ENCODE measurements around the gene HAUS8. TPM values are rescaled to one million over a fixed set of nuclear protein-coding genes. Genes with fewer than 3 reads are reported as not detected.

HAUS8 gene
- total and polyA plus RNA-seq, 2 of the 8 experiments (the other 6 are each of a cell fraction or from before 2014, with no cell fraction given) = 18.4 to 23.2 TPM

GRCh38 chr19:17048885-17049453 lies 26.3 kb downstream of the HAUS8 start:
- ChIA-PET CTCF (ENCODE audit: partially characterized antibody) (no interaction called here), POLR2A (ENCODE audit: partially characterized antibody) (interaction anchor here (1.1 kb wide), 1 partner anchor 11 kb away, joined by 3 read pairs; no protein-coding TSS in a partner anchor)
- peaks cover 6 to 31% (median 22%) of the 10 kb centered on the region in 4 experiments; a peak in 7 of 8 replicates for H3K36me3 ChIP-seq (ENCODE audit: control insufficient read depth in 2 of 4, insufficient read depth in 4 of 4, low read length in 3 of 4)
- TF ChIP-seq CBX8 (IDR thresholded peaks at IDR 0.05; ENCODE audit: borderline replicate concordance, low read depth, low read length) = no peak
- no peak for TF ChIP-seq JUN (IDR thresholded peaks at IDR 0.05; ENCODE audit: low read depth, low read length)
- TF ChIP-seq CHD2 (IDR thresholded peaks at IDR 0.05; ENCODE audit: low read length) = no peak
- no peak for TF ChIP-seq NANOG (IDR thresholded peaks at IDR 0.05; ENCODE audit: insufficient read depth, low read depth, low read length, poor library complexity, severe bottlenecking)
- no peak for TF ChIP-seq SAP30 (IDR thresholded peaks at IDR 0.05; ENCODE audit: insufficient read depth, insufficient replicate concordance, low read length)
- TF ChIP-seq RXRA (IDR thresholded peaks at IDR 0.05; ENCODE audit: insufficient read depth, low read depth, low read length) = no peak
- TF ChIP-seq, protein P1, sequence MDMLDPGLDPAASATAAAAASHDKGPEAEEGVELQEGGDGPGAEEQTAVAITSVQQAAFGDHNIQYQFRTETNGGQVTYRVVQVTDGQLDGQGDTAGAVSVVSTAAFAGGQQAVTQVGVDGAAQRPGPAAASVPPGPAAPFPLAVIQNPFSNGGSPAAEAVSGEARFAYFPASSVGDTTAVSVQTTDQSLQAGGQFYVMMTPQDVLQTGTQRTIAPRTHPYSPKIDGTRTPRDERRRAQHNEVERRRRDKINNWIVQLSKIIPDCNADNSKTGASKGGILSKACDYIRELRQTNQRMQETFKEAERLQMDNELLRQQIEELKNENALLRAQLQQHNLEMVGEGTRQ (IDR thresholded peaks at IDR 0.05; ENCODE audit: low read length) = no peak
- no peak for TF ChIP-seq POLR2A (IDR thresholded peaks at IDR 0.05; ENCODE audit: control extremely low read depth in 1 of 2, low read depth in 2 of 2, low read length in 2 of 2)
- no peak for TF ChIP-seq NRF1 (IDR thresholded peaks at IDR 0.05; ENCODE audit: low read depth, low read length)
- no peak for TF ChIP-seq MAFK (IDR thresholded peaks at IDR 0.05; ENCODE audit: low read depth, low read length)
- TF ChIP-seq CBX5 (IDR thresholded peaks at IDR 0.05; ENCODE audit: low read depth, low read length) = no peak
- TF ChIP-seq TEAD4 (IDR thresholded peaks at IDR 0.05; ENCODE audit: low read depth, low read length) = no peak
- no peak for TF ChIP-seq EZH2 (IDR thresholded peaks at IDR 0.05; ENCODE audit: low read depth, low read length, severe bottlenecking)

More at GRCh38 chr19:17048885-17049453, 26.3 kb downstream of the HAUS8 start:
- Histone ChIP-seq H3K4ac (replicated peaks; ENCODE audit: insufficient read length, low read depth, low read length) (no peak overlapping the region), H2BK20ac (ENCODE audit: low read length) (no peak overlapping the region), H3K27me3 (replicated peaks in 1 of 4; ENCODE audit: control insufficient read depth in 3 of 4, extremely low read depth in 1 of 4, insufficient read depth in 3 of 4, low read length in 3 of 4) (no peaks in the 10 kb centered on the region), H3K79me1 (ENCODE audit: low read depth, low read length) (no peaks in the 10 kb centered on the region; the same call in 1 of the 2 replicates), H4K8ac (ENCODE audit: extremely low read depth, insufficient read depth, low read length) (no peak overlapping the region), H2BK15ac (ENCODE audit: low read length) (no peak overlapping the region), H3K56ac (replicated peaks; ENCODE audit: insufficient read length, low read depth, low read length) (no peak overlapping the region), H4K91ac (replicated peaks; ENCODE audit: insufficient read length, low read length) (no peak overlapping the region), H4K20me1 (replicated peaks in 1 of 2; ENCODE audit: control insufficient read depth in 1 of 2, insufficient read depth in 2 of 2, low read length in 2 of 2) (peaks cover 2 to 3% of the 10 kb centered on the region in 2 experiments), H3K23me2 (ENCODE audit: low read depth, low read length) (no peaks in the 10 kb centered on the region), H2AFZ (ENCODE audit: low read length) (no peak overlapping the region), H3K23ac (ENCODE audit: insufficient read length) (no peak overlapping the region), H4K5ac (ENCODE audit: insufficient read length, low read depth, low read length) (no peak overlapping the region), H2BK12ac (ENCODE audit: low read depth, low read length) (no peak overlapping the region), H2BK120ac (replicated peaks; ENCODE audit: low read depth, low read length) (no peak overlapping the region), H3K79me2 (ENCODE audit: control insufficient read depth in 1 of 2, insufficient read depth in 2 of 2, low read length in 2 of 2) (no peaks in the 10 kb centered on the region), H3K4me3 (ENCODE audit: extremely low read depth in 1 of 4, insufficient read depth in 2 of 4, low read depth in 3 of 4, low read length in 4 of 4) (no peak overlapping the region), H3K4me2 (ENCODE audit: insufficient read depth in 1 of 2, low read depth in 2 of 2, low read length in 2 of 2) (no peak overlapping the region), H3K4me1 (replicated peaks in 1 of 4; ENCODE audit: control insufficient read depth in 3 of 4, insufficient read depth in 4 of 4, low read length in 3 of 4) (no peaks in the 10 kb centered on the region), H2AK5ac (ENCODE audit: low read depth, low read length) (no peak overlapping the region), H3K18ac (ENCODE audit: extremely low read depth, low read length) (no peak overlapping the region), H3K9me3 (ENCODE audit: insufficient read depth in 2 of 2, low read depth in 1 of 2, low read length in 1 of 2) (no peaks in the 10 kb centered on the region), H3K9ac (replicated peaks in 1 of 4; ENCODE audit: extremely low read depth in 1 of 4, low read depth in 3 of 4, low read length in 3 of 4) (no peak overlapping the region), H3K14ac (ENCODE audit: insufficient read length) (no peak overlapping the region), H3K27ac (ENCODE audit: low read depth, low read length) (no peak overlapping the region), H2BK5ac (ENCODE audit: low read depth, low read length) (no peak overlapping the region)
- 89% methylated on average over 16 of the region's 16 CpGs; no CpG with 5 or more reads in 1 of the 2 experiments for WGBS, 2 experiments (ENCODE audit: extremely low coverage in 1 of 2, insufficient coverage in 1 of 2, insufficient read length in 1 of 2, insufficient replicate concordance in 2 of 2, low coverage in 1 of 2, low lambda C conversion rate in 2 of 2, missing lambda C conversion rate in 1 of 2)
- FAIRE-seq (no peak), DNase-seq (ENCODE audit: low read depth in 1 of 2, low spot score in 2 of 2) (no peak)

Data from H1 (cell line).